ENCODE results near the gene KCTD3.

The KCTD3 gene

GRCh38 chr1:215606564-215607168 is 39.6 kb downstream of the KCTD3 start:
- DNase-seq: no peak

GRCh38 chr1:215607412-215607811 is 40.3 kb downstream of the KCTD3 start:
- no peak for DNase-seq

- DNase-seq: no peak
These were observed 41.5 kb downstream of the KCTD3 start for GRCh38 chr1:215608646-215609045.

GRCh38 chr1:215612391-215612790 is 45.3 kb downstream of the KCTD3 start:
- DNase-seq: no peak

GRCh38 chr1:215617979-215618378 is 50.9 kb downstream of the KCTD3 start:
- DNase-seq: no peak

- no peak for DNase-seq
These were observed 56.1 kb downstream of the KCTD3 start for GRCh38 chr1:215623162-215623561.

- DNase-seq: no peak
These were observed 58.8 kb downstream of the KCTD3 start for GRCh38 chr1:215625949-215626348.

- DNase-seq: no peak
These were observed 63.9 kb downstream of the KCTD3 start for GRCh38 chr1:215631040-215631439.

- DNase-seq: no peak
These were observed 64.4 kb downstream of the KCTD3 start for GRCh38 chr1:215631489-215631888.

- no peak for DNase-seq
These were observed 68.7 kb downstream of the KCTD3 start for GRCh38 chr1:215635827-215636226.

GRCh38 chr1:215636258-215636965 is 69.3 kb downstream of the KCTD3 start:
- no peak for DNase-seq

GRCh38 chr1:215637041-215637573 is 70.0 kb downstream of the KCTD3 start:
- DNase-seq: no peak

- no peak for DNase-seq
These were observed 73.5 kb downstream of the KCTD3 start for GRCh38 chr1:215640429-215641148.

- no peak for DNase-seq
These were observed 76.7 kb downstream of the KCTD3 start for GRCh38 chr1:215643592-215644321.

GRCh38 chr1:215645182-215645581 is 78.1 kb downstream of the KCTD3 start:
- no peak for DNase-seq

GRCh38 chr1:215645861-215646260 is 78.8 kb downstream of the KCTD3 start:
- no peak for DNase-seq

- DNase-seq: no peak
These were observed 80.6 kb downstream of the KCTD3 start for GRCh38 chr1:215647738-215648137.

- no peak for DNase-seq
These were observed 81.9 kb downstream of the KCTD3 start for GRCh38 chr1:215648957-215649356.

GRCh38 chr1:215650446-215651149 is 83.5 kb downstream of the KCTD3 start:
- no peak for DNase-seq

GRCh38 chr1:215651867-215652266 is 84.8 kb downstream of the KCTD3 start:
- DNase-seq: no peak

GRCh38 chr1:215652371-215652770 is 85.3 kb downstream of the KCTD3 start:
- DNase-seq: no peak

- no peak for DNase-seq
These were observed 89.9 kb downstream of the KCTD3 start for GRCh38 chr1:215657047-215657446.

GRCh38 chr1:215660259-215660658 is 93.2 kb downstream of the KCTD3 start:
- no peak for DNase-seq
